DOHH2 (cell line): ENCODE measurements around the gene PHGDH.

ENCODE experiments used
- H3F3A ChIP-seq: fragments of 200-600 bp; sonication (generic), shearing (Covaris generic); 2 replicates; pipeline ENCODE4 v1.6.0; 2016; ENCODE audit warnings: antibody characterized with exemption, mild to moderate bottlenecking; ENCODE audit not compliant: control insufficient read depth, insufficient read depth
- H3K27ac ChIP-seq: fragments of 200-600 bp; sonication (generic); 2 replicates; pipeline ENCODE4 v1.5.1; 2014; ENCODE audit warnings: low read depth, mild to moderate bottlenecking, low read length, moderate library complexity
- H3K27me3 ChIP-seq: fragments of 200-600 bp; sonication (generic); 2 replicates; pipeline ENCODE4 v1.6.1; 2014; ENCODE audit warnings: mild to moderate bottlenecking, low read length, mixed read lengths; ENCODE audit not compliant: control insufficient read depth
- H3K36me3 ChIP-seq: fragments of 200-600 bp; sonication (generic); 2 replicates; pipeline ENCODE4 v1.6.1; 2014; ENCODE audit warnings: mild to moderate bottlenecking, low read length, moderate library complexity, mixed read lengths; ENCODE audit not compliant: control insufficient read depth
- H3K4me1 ChIP-seq: fragments of 200-600 bp; sonication (generic); 2 replicates; pipeline ENCODE4 v1.6.1; 2014; ENCODE audit warnings: mild to moderate bottlenecking, low read length, mixed read lengths; ENCODE audit not compliant: control insufficient read depth
- H3K4me2 ChIP-seq: fragments of 200-600 bp; sonication (generic); 2 replicates; pipeline ENCODE4 v1.6.0; 2014; ENCODE audit warnings: mild to moderate bottlenecking, low read length, moderate library complexity
- H3K4me3 ChIP-seq: fragments of 200-600 bp; sonication (generic); 2 replicates; pipeline ENCODE4 v1.5.1; 2014; ENCODE audit warnings: mild to moderate bottlenecking, low read length, mixed read lengths
- H3K79me2 ChIP-seq: fragments of 200-600 bp; sonication (generic); 2 replicates; pipeline ENCODE4 v1.6.1; 2014; ENCODE audit warnings: mild to moderate bottlenecking, low read length, mixed read lengths; ENCODE audit not compliant: control insufficient read depth
- H3K9me2 ChIP-seq: fragments of 200-600 bp; sonication (generic); replicated peaks from 2 replicates; pipeline ENCODE4 v1.6.1; 2014; ENCODE audit warnings: mild to moderate bottlenecking, low read length, mixed read lengths; ENCODE audit not compliant: control insufficient read depth
- H3K9me3 ChIP-seq: fragments of 200-600 bp; sonication (generic); 2 replicates; pipeline ENCODE4 v1.6.1; 2014; ENCODE audit warnings: antibody characterized with exemption, low read length, mixed read lengths; ENCODE audit not compliant: control insufficient read depth, insufficient read depth
- H4K20me1 ChIP-seq: fragments of 200-600 bp; sonication (generic); 2 replicates; pipeline ENCODE4 v1.6.0; 2014; ENCODE audit warnings: low read depth, mild to moderate bottlenecking, antibody characterized with exemption, low read length, moderate library complexity; ENCODE audit not compliant: control insufficient read depth, insufficient read depth
- EZH2phosphoT487 ChIP-seq: fragments of 200-600 bp; sonication (generic); IDR thresholded peaks from 2 replicates; pipeline ENCODE4 v1.6.1; 2017; ENCODE audit warnings: borderline replicate concordance, mild to moderate bottlenecking, antibody characterized with exemption, low read length, moderate library complexity, mixed read lengths
- TF ChIP-seq, protein P1 (sequence below): fragments of 200-600 bp; sonication (generic); IDR thresholded peaks from one replicate; pipeline ENCODE4 v1.5.1; 2014; ENCODE audit warnings: antibody characterized with exemption, mild to moderate bottlenecking, low read depth, low read length; ENCODE audit not compliant: poor library complexity, severe bottlenecking

PHGDH gene

GRCh38 chr1:119790451-119791198, 78.9 kb downstream of the PHGDH start:
- Histone ChIP-seq H3K4me1 (no peaks in the 10 kb centered on the region), H3K79me2 (no peaks in the 10 kb centered on the region), H3K27ac (no peak overlapping the region), H3K36me3 (no peaks in the 10 kb centered on the region), H3K9me2 (no peaks in the 10 kb centered on the region), H3F3A (no peaks in the 10 kb centered on the region), H3K4me2 (no peak overlapping the region), H4K20me1 (no peaks in the 10 kb centered on the region), H3K4me3 (no peak overlapping the region), H3K27me3 (no peaks in the 10 kb centered on the region; the same call in none of the 2 replicates), H3K9me3 (no peaks in the 10 kb centered on the region)
- TF ChIP-seq EZH2phosphoT487, result no peak
- TF ChIP-seq, protein P1, sequence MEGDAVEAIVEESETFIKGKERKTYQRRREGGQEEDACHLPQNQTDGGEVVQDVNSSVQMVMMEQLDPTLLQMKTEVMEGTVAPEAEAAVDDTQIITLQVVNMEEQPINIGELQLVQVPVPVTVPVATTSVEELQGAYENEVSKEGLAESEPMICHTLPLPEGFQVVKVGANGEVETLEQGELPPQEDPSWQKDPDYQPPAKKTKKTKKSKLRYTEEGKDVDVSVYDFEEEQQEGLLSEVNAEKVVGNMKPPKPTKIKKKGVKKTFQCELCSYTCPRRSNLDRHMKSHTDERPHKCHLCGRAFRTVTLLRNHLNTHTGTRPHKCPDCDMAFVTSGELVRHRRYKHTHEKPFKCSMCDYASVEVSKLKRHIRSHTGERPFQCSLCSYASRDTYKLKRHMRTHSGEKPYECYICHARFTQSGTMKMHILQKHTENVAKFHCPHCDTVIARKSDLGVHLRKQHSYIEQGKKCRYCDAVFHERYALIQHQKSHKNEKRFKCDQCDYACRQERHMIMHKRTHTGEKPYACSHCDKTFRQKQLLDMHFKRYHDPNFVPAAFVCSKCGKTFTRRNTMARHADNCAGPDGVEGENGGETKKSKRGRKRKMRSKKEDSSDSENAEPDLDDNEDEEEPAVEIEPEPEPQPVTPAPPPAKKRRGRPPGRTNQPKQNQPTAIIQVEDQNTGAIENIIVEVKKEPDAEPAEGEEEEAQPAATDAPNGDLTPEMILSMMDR, result no peak

GRCh38 chr1:119791377-119791776, 79.6 kb downstream of the PHGDH start:
- Histone ChIP-seq H4K20me1 (no peaks in the 10 kb centered on the region), H3K4me3 (no peak overlapping the region), H3K27me3 (no peaks in the 10 kb centered on the region; the same call in none of the 2 replicates), H3F3A (no peaks in the 10 kb centered on the region), H3K36me3 (no peaks in the 10 kb centered on the region), H3K9me2 (no peaks in the 10 kb centered on the region), H3K4me2 (no peak overlapping the region), H3K4me1 (no peaks in the 10 kb centered on the region), H3K9me3 (no peaks in the 10 kb centered on the region), H3K79me2 (no peaks in the 10 kb centered on the region), H3K27ac (no peak overlapping the region)
- TF ChIP-seq, protein P1, result no peak
- TF ChIP-seq EZH2phosphoT487, result no peak
